Peyer's patch (tissue), 4 donors: ENCODE results near the gene RAB34. TPM values are rescaled to one million over a fixed set of nuclear protein-coding genes. Genes with fewer than 3 reads are reported as not detected.

ENCODE experiments used
- DNase-seq, 3 donors: peaks; one replicate each; pipeline ENCODE4 v3.0.0-alpha.2; 2017 to 2019
- H3K27ac ChIP-seq, 4 donors: fragments of 200-600 bp; sonication (generic); one replicate each; pipeline ENCODE4 v1.5.1; 2016 to 2019
- H3K27me3 ChIP-seq, 2 donors: fragments of 200-600 bp; sonication (generic); one replicate each; pipeline ENCODE4 v1.5.1; 2019
- H3K36me3 ChIP-seq, 3 donors: fragments of 200-600 bp; sonication (generic); one replicate each; pipeline ENCODE4 v1.5.1; 2016 to 2019
- H3K4me1 ChIP-seq, 4 donors: fragments of 200-600 bp; sonication (generic); one replicate each; pipeline ENCODE4 v1.5.1; 2016 to 2019
- H3K4me3 ChIP-seq, 4 donors: fragments of 200-600 bp; sonication (generic); 1 replicate in 3 of 4; 2 replicates in 1 of 4; pipeline ENCODE4 v1.5.1; 2016 to 2019; ENCODE audit warnings: mild to moderate bottlenecking in 1 of 4
- H3K9me3 ChIP-seq, 4 donors: fragments of 200-600 bp; sonication (generic); one replicate each; pipeline ENCODE4 v1.5.1; 2016 to 2019; ENCODE audit warnings: mild to moderate bottlenecking in 1 of 4
- CTCF ChIP-seq, 6 experiments: fragments of 450-650 bp in 4 of 6; fragments of 200-600 bp in 2 of 6; sonication (generic) in 1 of 6; IDR thresholded peaks; one replicate each; pipeline ENCODE4 v1.5.1; 2017 to 2019; ENCODE audit warnings: antibody characterized with exemption in 6 of 6, mild to moderate bottlenecking in 3 of 6, moderate library complexity in 1 of 6
- POLR2A ChIP-seq, 2 donors: fragments of 450-650 bp; IDR thresholded peaks; one replicate each; pipeline ENCODE4 v1.5.1; 2017; ENCODE audit warnings: antibody characterized with exemption in 2 of 2, mild to moderate bottlenecking in 2 of 2, moderate library complexity in 2 of 2
- total RNA-seq, 4 donors: library from RNA; depleted of rRNA; stranded (reverse); fragments of >200 nt; gene quantifications; one replicate each; pipeline ENCODE4 v1.1.0, GENCODE V29; 2016

Gene RAB34
- 10 to 100 TPM; 14.5 to 69.3 (median 30.2) TPM for total RNA-seq

GRCh38 chr17:28717578-28718332 is at the start of gene RAB34:
Gene RAB34 (minus strand): TSS chr17:28717868. CDS start chr17:28717266, 602 bp downstream.
- peaks cover 9 to 38% (median 21%) of the 10 kb centered on the region in 4 donors for H3K4me1 ChIP-seq

GRCh38 chr17:28765038-28765437 is 47.4 kb upstream of the RAB34 start:
- H3K4me3 ChIP-seq: no peak overlapping the region
- H3K27ac ChIP-seq: no peak overlapping the region
- H3K4me1 ChIP-seq: peaks cover 0 to 12% (median 0%) of the 10 kb centered on the region in 4 donors
- peaks cover 0 to 42% (median 0%) of the 10 kb centered on the region in 3 donors for H3K36me3 ChIP-seq
- TF ChIP-seq POLR2A (IDR thresholded peaks at IDR 0.05) (no peak), CTCF (IDR thresholded peaks at IDR 0.05) (no peak)
- peak in 1 of 3 donors; percentile 10 for DNase-seq
- H3K27me3 ChIP-seq: no peaks in the 10 kb centered on the region
- H3K9me3 ChIP-seq: no peaks in the 10 kb centered on the region

More at GRCh38 chr17:28717578-28718332, at the start of gene RAB34:
- TF ChIP-seq CTCF (IDR thresholded peaks at IDR 0.05): no peak
- no peak for TF ChIP-seq POLR2A (IDR thresholded peaks at IDR 0.05)
- Histone ChIP-seq H3K27ac (peak within 1 kb of the TSS; percentile 62 to 92 (median 90)), H3K36me3 (peaks cover 0 to 28% (median 0%) of the 10 kb centered on the region in 3 donors), H3K27me3 (no peaks in the 10 kb centered on the region), H3K4me3 (peak within 1 kb of the TSS; percentile 44 to 58 (median 52)), H3K9me3 (no peaks in the 10 kb centered on the region)
- peak in 2 of 3 donors; percentile 52 to 71 for DNase-seq

- Histone ChIP-seq H3K27ac (no peak overlapping the region), H3K9me3 (no peaks in the 10 kb centered on the region), H3K27me3 (no peaks in the 10 kb centered on the region), H3K36me3 (peaks cover 0 to 55% (median 0%) of the 10 kb centered on the region in 3 donors), H3K4me1 (peaks cover 0 to 12% (median 0%) of the 10 kb centered on the region in 4 donors), H3K4me3 (no peak overlapping the region)
- DNase-seq: peak in 2 of 3 donors; percentile 88 to 94
- peak; percentile 86 to 96 (median 90) for TF ChIP-seq CTCF (IDR thresholded peaks at IDR 0.05)
- no peak for TF ChIP-seq POLR2A (IDR thresholded peaks at IDR 0.05)
These were observed 46.2 kb upstream of the RAB34 start for GRCh38 chr17:28763804-28764266.

- H3K4me1 ChIP-seq: peaks cover 0 to 12% (median 0%) of the 10 kb centered on the region in 4 donors
- no peak for TF ChIP-seq POLR2A (IDR thresholded peaks at IDR 0.05)
- TF ChIP-seq CTCF (IDR thresholded peaks at IDR 0.05): no peak
- no peak overlapping the region for H3K4me3 ChIP-seq
- peak in 1 of 3 donors; percentile 29 for DNase-seq
- no peak overlapping the region for H3K27ac ChIP-seq
- no peaks in the 10 kb centered on the region for H3K27me3 ChIP-seq
- H3K36me3 ChIP-seq: peaks cover 0 to 60% (median 0%) of the 10 kb centered on the region in 3 donors
- H3K9me3 ChIP-seq: no peaks in the 10 kb centered on the region
These were observed 45.6 kb upstream of the RAB34 start for GRCh38 chr17:28763137-28763799.

GRCh38 chr17:28760601-28761562 is 43.2 kb upstream of the RAB34 start:
- Histone ChIP-seq H3K4me1 (peaks cover 0 to 12% (median 0%) of the 10 kb centered on the region in 4 donors), H3K27me3 (no peaks in the 10 kb centered on the region), H3K36me3 (peaks cover 0 to 75% (median 0%) of the 10 kb centered on the region in 3 donors), H3K9me3 (no peaks in the 10 kb centered on the region), H3K27ac (no peak overlapping the region), H3K4me3 (no peak overlapping the region)
- TF ChIP-seq POLR2A (IDR thresholded peaks at IDR 0.05) (no peak), CTCF (IDR thresholded peaks at IDR 0.05) (no peak)
- peak in 1 of 3 donors; percentile 67 for DNase-seq
